Measurements from ENCODE around the gene ZNF280A. TPM values are rescaled to one million over a fixed set of nuclear protein-coding genes. Genes with fewer than 3 reads are reported as not detected.

The ZNF280A gene
- total and polyA plus RNA-seq, 9 of the 15 experiments (the other 6 are each of a cell fraction or from before 2014, with no cell fraction given), result 19.0 to 40.8 (median 28.6) TPM

- Histone ChIP-seq H3K9ac (ENCODE audit: insufficient read depth in 1 of 2, low read depth in 2 of 2, low read length in 2 of 2) (no peak overlapping the region), H3K4me2 (ENCODE audit: insufficient read depth, low read length) (no peak overlapping the region), H3K27ac (ENCODE audit: extremely low read depth, low read depth, low read length) (no peak overlapping the region), H3K36me3 (ENCODE audit: control insufficient read depth, insufficient read depth, low read length) (peaks cover 76% of the 10 kb centered on the region), H3K9me1 (ENCODE audit: control insufficient read depth, insufficient read depth, low read length) (peaks cover 57% of the 10 kb centered on the region), H3K4me3 (no peak overlapping the region), H3K4me1 (replicated peaks in 1 of 2; ENCODE audit: control insufficient read depth in 2 of 2, insufficient read depth in 2 of 2, low read length in 2 of 2) (peaks cover 19 to 35% of the 10 kb centered on the region in 2 experiments), H4K20me1 (replicated peaks; ENCODE audit: control insufficient read depth, insufficient read depth, low read length) (peaks cover 71% of the 10 kb centered on the region), H3K79me2 (ENCODE audit: control insufficient read depth, insufficient read depth, low read length) (peaks cover 51% of the 10 kb centered on the region), H3K9me3 (replicated peaks; ENCODE audit: control insufficient read depth, insufficient read depth, low read depth, low read length) (no peaks in the 10 kb centered on the region), H2AFZ (ENCODE audit: low read depth, low read length) (no peak overlapping the region), H3K27me3 (ENCODE audit: control insufficient read depth in 2 of 2, insufficient read depth in 2 of 2, low read length in 2 of 2) (no peaks in the 10 kb centered on the region)
- ATAC-seq (peak; percentile 1; the same call in 2 of the 3 replicates), FAIRE-seq (no peak), DNase-seq (ENCODE audit: extremely low read depth in 1 of 4, low spot score in 3 of 4) (peak in 2 of 4 experiments; percentile 67 to 70)
- intact Hi-C loops (cut with micrococcal nuclease), result loop anchor here (10.0 kb wide), 1 partner anchor 56 kb away; no protein-coding TSS in a partner anchor
- 75% methylated on average over 1 of the region's 1 CpG for WGBS (ENCODE audit: insufficient coverage, low coverage, missing lambda C conversion rate)
- TF ChIP-seq CBFB (CRISPR knock-in tag; IDR thresholded peaks at IDR 0.05) (no peak), ZNF740 (CRISPR knock-in tag; IDR thresholded peaks at IDR 0.05) (no peak), ZNF740 (tag; IDR thresholded peaks at IDR 0.05) (no peak), OTX1 (CRISPR knock-in tag; IDR thresholded peaks at IDR 0.05) (no peak), ZNF449 (CRISPR knock-in tag; IDR thresholded peaks at IDR 0.05) (no peak)
- TF ChIP-seq, protein P1, sequence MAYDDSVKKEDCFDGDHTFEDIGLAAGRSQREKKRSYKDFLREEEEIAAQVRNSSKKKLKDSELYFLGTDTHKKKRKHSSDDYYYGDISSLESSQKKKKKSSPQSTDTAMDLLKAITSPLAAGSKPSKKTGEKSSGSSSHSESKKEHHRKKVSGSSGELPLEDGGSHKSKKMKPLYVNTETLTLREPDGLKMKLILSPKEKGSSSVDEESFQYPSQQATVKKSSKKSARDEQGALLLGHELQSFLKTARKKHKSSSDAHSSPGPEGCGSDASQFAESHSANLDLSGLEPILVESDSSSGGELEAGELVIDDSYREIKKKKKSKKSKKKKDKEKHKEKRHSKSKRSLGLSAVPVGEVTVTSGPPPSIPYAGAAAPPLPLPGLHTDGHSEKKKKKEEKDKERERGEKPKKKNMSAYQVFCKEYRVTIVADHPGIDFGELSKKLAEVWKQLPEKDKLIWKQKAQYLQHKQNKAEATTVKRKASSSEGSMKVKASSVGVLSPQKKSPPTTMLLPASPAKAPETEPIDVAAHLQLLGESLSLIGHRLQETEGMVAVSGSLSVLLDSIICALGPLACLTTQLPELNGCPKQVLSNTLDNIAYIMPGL (CRISPR knock-in tag; IDR thresholded peaks at IDR 0.05), result peak; percentile 42; the same call in 1 of the 2 replicates
- ChIA-PET CTCF (ENCODE audit: low intra/inter-chr PET ratio) (interaction anchor here (1.2 kb wide), 1 partner anchor 10 kb away, joined by 3 read pairs; the partner anchor contains the start of gene PRAME), POLR2A (interaction anchor here (0.7 to 19.7 kb wide), 21 partner anchors 1 to 554 kb away, joined by 3 to 708 read pairs (median 5); partner anchors contain the start of genes PRAME, ZNF280A and ZNF280B)
- in situ Hi-C loops (cut with MboI), result loop anchor here (25.0 kb wide), 1 partner anchor 1137 kb away; the partner anchor contains the start of gene HIC2
- no TSS peak for BruUV-seq (replicated peaks)
Observed at GRCh38 chr22:22548910-22549309, 28.8 kb upstream of the ZNF280A start.

All from K562 (cell line).